Esophagus muscularis mucosa (tissue), 4 donors: ENCODE measurements around the gene RPRD2. TPM values are rescaled to one million over a fixed set of nuclear protein-coding genes. Genes with fewer than 3 reads are reported as not detected.
A peak's percentile ranks its signal among the peaks of the same experiment; 100 is the strongest.
"Not testable (repeated sequence)": the region's sequence is repeated elsewhere in the genome, so short reads cannot be mapped to it uniquely, and the experiment has no call there.

Experiments used
- DNase-seq: peaks from one replicate; pipeline ENCODE4 v3.0.0-alpha.2; 2017; ENCODE audit errors: extremely low spot score
- H3K27ac ChIP-seq, 4 donors: fragments of 200-600 bp; sonication (generic); replicated peaks in 1 of 4; 1 replicate in 3 of 4; 2 replicates in 1 of 4; pipeline ENCODE4 v1.5.1; 2016 to 2019; ENCODE audit warnings: mild to moderate bottlenecking in 1 of 4
- H3K27me3 ChIP-seq, 4 donors: fragments of 200-600 bp; sonication (generic); one replicate each; pipeline versions ENCODE4 v1.5.1 to v1.6.0; 2016 to 2019
- H3K36me3 ChIP-seq, 4 donors: fragments of 200-600 bp; sonication (generic); one replicate each; pipeline ENCODE4 v1.5.1; 2016 to 2019
- H3K4me1 ChIP-seq, 4 donors: fragments of 200-600 bp; sonication (generic); one replicate each; pipeline ENCODE4 v1.5.1; 2016 to 2019
- H3K4me3 ChIP-seq, 4 donors: fragments of 200-600 bp; sonication (generic); 1 replicate in 2 of 4; 2 replicates in 2 of 4; pipeline ENCODE4 v1.5.1; 2016 to 2019; ENCODE audit warnings: mild to moderate bottlenecking in 4 of 4, moderate library complexity in 1 of 4
- H3K9me3 ChIP-seq, 4 donors: fragments of 200-600 bp; sonication (generic); 1 replicate in 3 of 4; 2 replicates in 1 of 4; pipeline ENCODE4 v1.5.1; 2016 to 2019
- EP300 ChIP-seq: sonication (generic); formaldehyde crosslinking; IDR thresholded peaks from one replicate; pipeline ENCODE4 v1.6.1; 2017; ENCODE audit warnings: antibody characterized with exemption
- POLR2A ChIP-seq: fragments of 450-650 bp; IDR thresholded peaks from one replicate; pipeline ENCODE4 v1.6.1; 2017; ENCODE audit warnings: antibody characterized with exemption, moderate library complexity, mild to moderate bottlenecking, low read depth
- POLR2AphosphoS5 ChIP-seq, 2 donors: sonication (generic); formaldehyde crosslinking; IDR thresholded peaks; one replicate each; pipeline ENCODE4 v1.6.1; 2017; ENCODE audit warnings: antibody characterized with exemption in 2 of 2
- WGBS: methylation state at CpG from one replicate; pipeline ENCODE4 v1.1.5; 2018; 5-methylcytosine and 5-hydroxymethylcytosine counted together
- intact Hi-C: fragments of 100-400 bp; cut with DNase I; formaldehyde crosslinking; loops from one replicate; pipeline ENCODE4 v1.15.1; 2023
- total RNA-seq, 4 donors: library from RNA; depleted of rRNA; stranded (reverse); fragments of >200 nt; gene quantifications; one replicate each; pipeline versions ENCODE4 v1.1.0 to v1.2.1, GENCODE V29; 2016
- TF ChIP-seq, protein P1 (sequence below), 3 experiments: fragments of 200-600 bp in 2 of 3; fragments of 450-650 bp in 1 of 3; sonication (generic) in 2 of 3; IDR thresholded peaks; one replicate each; pipeline ENCODE4 v1.5.1; 2017 to 2019; ENCODE audit warnings: antibody characterized with exemption in 3 of 3, mild to moderate bottlenecking in 2 of 3, moderate library complexity in 1 of 3

The RPRD2 gene
- total RNA-seq: 10 to 100 TPM; 20.0 to 27.9 (median 24.8) TPM

DNA sequence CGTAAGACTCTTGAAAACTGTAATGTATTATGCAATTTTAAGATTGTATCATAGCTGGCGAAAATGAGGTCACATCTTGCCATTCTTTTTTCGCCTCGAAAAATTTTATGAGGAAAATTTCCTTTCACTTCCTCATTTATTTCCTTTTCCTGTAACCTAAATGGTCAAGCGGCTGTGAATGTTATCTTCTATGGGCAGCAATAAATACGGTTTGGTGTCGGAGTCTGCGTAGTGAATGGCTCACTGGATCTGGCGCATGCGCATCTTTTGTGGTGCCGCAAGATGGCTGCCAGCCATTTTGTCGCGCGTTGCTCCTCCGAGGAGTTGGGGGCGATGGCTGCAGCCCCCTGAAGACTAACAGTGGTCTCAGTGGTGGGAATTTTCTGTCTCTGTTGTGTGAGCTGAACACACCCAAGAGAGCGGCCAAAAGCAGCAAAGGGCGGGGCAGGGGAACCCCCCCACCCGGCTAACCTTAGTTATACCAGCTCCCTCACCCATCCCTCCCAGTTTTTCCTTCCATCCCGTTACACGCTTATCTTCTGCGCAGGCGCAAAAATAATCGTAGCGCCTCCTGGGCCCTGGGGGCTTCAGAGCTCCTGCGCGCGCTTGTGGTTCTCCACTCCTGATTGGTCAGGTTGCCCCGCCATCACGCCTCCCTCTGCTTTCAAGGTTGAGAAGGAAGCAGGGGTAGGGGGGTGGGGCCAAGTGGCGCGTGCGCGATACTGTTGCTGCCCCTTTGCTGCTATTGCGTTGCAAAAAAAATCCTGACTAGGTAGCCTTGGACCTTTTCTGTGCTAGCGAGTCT lies at the start of gene RPRD2:
RPRD2 (plus strand) TSS at position 722 of the 805 bp plus-strand sequence. CDS start 568 bp downstream, outside the sequence.
- intact Hi-C loops: loop anchor here (5.0 to 10.0 kb wide), 2 partner anchors 126 to 171 kb away; partner anchors contain the start of gene ANP32E

DNA sequence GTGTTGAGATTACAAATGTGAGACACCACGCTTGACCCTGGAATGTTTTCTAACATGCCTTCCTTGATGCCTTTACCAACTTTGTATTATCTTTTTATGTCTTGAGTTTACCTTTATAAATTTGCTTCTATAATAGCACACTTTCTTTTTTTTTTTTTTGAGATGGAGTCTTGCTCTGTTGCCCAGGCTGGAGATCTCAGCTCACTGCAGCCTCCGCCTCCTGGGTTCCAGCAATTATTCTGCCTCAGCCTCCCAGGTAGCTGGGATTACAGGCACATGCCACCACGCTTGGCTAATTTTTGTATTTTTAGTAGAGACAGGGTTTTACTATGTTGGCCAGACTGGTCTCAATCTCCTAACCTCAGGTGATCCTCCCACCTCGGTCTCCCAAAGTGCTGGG lies 49.3 kb upstream of the RPRD2 start:
- H3K9me3 ChIP-seq, H3K27ac ChIP-seq, H3K27me3 ChIP-seq, H3K36me3 ChIP-seq, H3K4me3 ChIP-seq, DNase-seq, H3K4me1 ChIP-seq, intact Hi-C loops: not testable (repeated sequence)
- 94% methylated on average over 4 of the region's 4 CpGs for WGBS

More for the DNA sequence above, at the start of gene RPRD2:
- Histone ChIP-seq H3K4me3 (peak within 1 kb of the TSS; percentile 76 to 86 (median 79)), H3K4me1 (peaks cover 11 to 36% (median 32%) of the 10 kb centered on the region in 4 donors), H3K27ac (peak within 1 kb of the TSS; percentile 96 to 98 (median 98)), H3K9me3 (no peaks in the 10 kb centered on the region), H3K27me3 (no peaks in the 10 kb centered on the region), H3K36me3 (no peaks in the 10 kb centered on the region)
- DNase-seq: peak; percentile 100
- WGBS: under 1% methylated on average over 32 of the region's 36 CpGs
- TF ChIP-seq EP300 (no peak), POLR2A (peak; percentile 62), POLR2AphosphoS5 (IDR thresholded peaks at IDR 0.05) (peak; percentile 87 to 92)
- TF ChIP-seq, protein P1, sequence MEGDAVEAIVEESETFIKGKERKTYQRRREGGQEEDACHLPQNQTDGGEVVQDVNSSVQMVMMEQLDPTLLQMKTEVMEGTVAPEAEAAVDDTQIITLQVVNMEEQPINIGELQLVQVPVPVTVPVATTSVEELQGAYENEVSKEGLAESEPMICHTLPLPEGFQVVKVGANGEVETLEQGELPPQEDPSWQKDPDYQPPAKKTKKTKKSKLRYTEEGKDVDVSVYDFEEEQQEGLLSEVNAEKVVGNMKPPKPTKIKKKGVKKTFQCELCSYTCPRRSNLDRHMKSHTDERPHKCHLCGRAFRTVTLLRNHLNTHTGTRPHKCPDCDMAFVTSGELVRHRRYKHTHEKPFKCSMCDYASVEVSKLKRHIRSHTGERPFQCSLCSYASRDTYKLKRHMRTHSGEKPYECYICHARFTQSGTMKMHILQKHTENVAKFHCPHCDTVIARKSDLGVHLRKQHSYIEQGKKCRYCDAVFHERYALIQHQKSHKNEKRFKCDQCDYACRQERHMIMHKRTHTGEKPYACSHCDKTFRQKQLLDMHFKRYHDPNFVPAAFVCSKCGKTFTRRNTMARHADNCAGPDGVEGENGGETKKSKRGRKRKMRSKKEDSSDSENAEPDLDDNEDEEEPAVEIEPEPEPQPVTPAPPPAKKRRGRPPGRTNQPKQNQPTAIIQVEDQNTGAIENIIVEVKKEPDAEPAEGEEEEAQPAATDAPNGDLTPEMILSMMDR (IDR thresholded peaks at IDR 0.05): peak in 1 of 3 experiments; percentile 10

DNA sequence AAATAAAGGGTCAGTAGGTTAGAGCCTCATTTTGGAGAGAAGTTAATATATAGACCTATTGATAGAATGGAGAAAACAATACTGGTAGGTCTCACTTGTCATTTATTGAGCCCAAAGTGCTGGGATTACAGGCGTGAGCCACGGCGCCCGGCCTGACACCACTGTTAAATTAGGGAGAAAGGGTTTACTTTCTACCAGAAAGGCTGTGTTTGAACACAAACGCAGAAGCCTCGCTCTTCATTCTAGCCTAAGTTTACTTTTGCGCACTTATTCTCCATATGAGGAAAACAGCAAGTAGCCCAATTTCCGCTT lies 43.3 kb upstream of the RPRD2 start:
- 83% methylated on average over 8 of the region's 8 CpGs for WGBS
- H3K27ac ChIP-seq: peak overlapping the region; percentile 86 to 90 (median 88)
- H3K27me3 ChIP-seq: no peaks in the 10 kb centered on the region

DNA sequence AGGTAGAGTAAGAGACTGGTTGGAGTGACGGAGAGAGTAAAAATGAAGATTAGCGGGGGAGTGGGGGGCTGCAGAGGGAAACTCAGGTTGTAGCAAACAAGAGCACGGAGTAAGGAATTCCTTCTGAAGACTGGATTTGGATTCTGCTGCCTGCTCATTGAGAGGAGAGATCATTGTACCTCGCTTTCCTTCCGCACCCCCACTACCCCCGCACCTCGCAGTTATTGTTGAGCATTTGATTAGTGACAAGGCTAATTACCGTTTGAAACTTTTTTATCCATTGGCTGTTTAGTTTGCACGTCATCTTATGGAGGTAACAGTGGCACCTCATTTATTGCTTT lies 42.2 kb upstream of the RPRD2 start:
- intact Hi-C loops: no loop called here
- Histone ChIP-seq H3K27ac (peak overlapping the region; percentile 86 to 90 (median 88)), H3K4me1 (peaks cover 12 to 32% (median 27%) of the 10 kb centered on the region in 4 donors), H3K4me3 (peak overlapping the region; percentile 74 to 83 (median 80)), H3K27me3 (no peaks in the 10 kb centered on the region), H3K9me3 (no peaks in the 10 kb centered on the region), H3K36me3 (peaks cover 15 to 26% (median 23%) of the 10 kb centered on the region in 4 donors)
- TF ChIP-seq EP300: no peak
- no peak for TF ChIP-seq POLR2AphosphoS5 (IDR thresholded peaks at IDR 0.05)
- no peak for TF ChIP-seq POLR2A
- TF ChIP-seq, protein P1 (IDR thresholded peaks at IDR 0.05): no peak
- 0% methylated on average over 9 of the region's 9 CpGs for WGBS
- DNase-seq: no peak

More for the DNA sequence above, 43.3 kb upstream of the RPRD2 start:
- H3K4me1 ChIP-seq: peaks cover 12 to 32% (median 27%) of the 10 kb centered on the region in 4 donors
- TF ChIP-seq, protein P1 (IDR thresholded peaks at IDR 0.05): no peak
- TF ChIP-seq EP300: no peak
- TF ChIP-seq POLR2A: no peak
- TF ChIP-seq POLR2AphosphoS5 (IDR thresholded peaks at IDR 0.05): no peak
- H3K9me3 ChIP-seq: no peaks in the 10 kb centered on the region
- DNase-seq: no peak
- intact Hi-C loops: no loop called here
- H3K4me3 ChIP-seq: peak overlapping the region; percentile 74 to 83 (median 80)
- peaks cover 4 to 15% (median 11%) of the 10 kb centered on the region in 4 donors for H3K36me3 ChIP-seq

DNA sequence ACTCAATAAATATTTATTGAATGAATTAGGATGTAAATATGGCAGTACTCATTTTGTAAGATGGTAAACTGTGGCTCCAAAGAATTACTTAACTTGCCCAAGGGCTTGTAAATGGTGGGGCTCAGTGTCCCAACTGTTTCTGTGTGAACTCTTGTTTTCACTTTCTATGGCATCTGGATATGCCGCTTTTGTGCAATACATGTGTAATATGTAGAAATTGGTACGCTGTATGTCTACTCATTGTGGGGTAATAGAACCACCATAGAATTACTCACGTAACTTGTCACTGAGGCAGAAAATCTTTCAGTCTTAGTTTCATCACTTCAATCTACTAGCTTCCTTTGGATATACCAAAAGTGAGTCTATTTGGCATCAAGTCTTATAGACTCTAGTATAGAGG lies 41.6 kb upstream of the RPRD2 start:
- TF ChIP-seq, protein P1 (IDR thresholded peaks at IDR 0.05): no peak
- TF ChIP-seq POLR2AphosphoS5 (IDR thresholded peaks at IDR 0.05) (no peak), EP300 (no peak)
- peaks cover 20 to 31% (median 28%) of the 10 kb centered on the region in 4 donors for H3K36me3 ChIP-seq
- peak overlapping the region; percentile 74 to 83 (median 80) for H3K4me3 ChIP-seq
- WGBS: 86% methylated on average over 3 of the region's 3 CpGs
- H3K9me3 ChIP-seq: no peaks in the 10 kb centered on the region
- H3K4me1 ChIP-seq: peaks cover 12 to 32% (median 27%) of the 10 kb centered on the region in 4 donors
- DNase-seq: no peak
- H3K27me3 ChIP-seq: no peaks in the 10 kb centered on the region
- intact Hi-C loops: no loop called here
- H3K27ac ChIP-seq: peak overlapping the region in 3 of 4 donors; percentile 86 to 90 (median 87)
